ENCODE results near the gene UBL4B. TPM values are rescaled to one million over a fixed set of nuclear protein-coding genes. Genes with fewer than 3 reads are reported as not detected.

Gene UBL4B
- total and polyA plus RNA-seq, 8 donors, result not detected

DNA sequence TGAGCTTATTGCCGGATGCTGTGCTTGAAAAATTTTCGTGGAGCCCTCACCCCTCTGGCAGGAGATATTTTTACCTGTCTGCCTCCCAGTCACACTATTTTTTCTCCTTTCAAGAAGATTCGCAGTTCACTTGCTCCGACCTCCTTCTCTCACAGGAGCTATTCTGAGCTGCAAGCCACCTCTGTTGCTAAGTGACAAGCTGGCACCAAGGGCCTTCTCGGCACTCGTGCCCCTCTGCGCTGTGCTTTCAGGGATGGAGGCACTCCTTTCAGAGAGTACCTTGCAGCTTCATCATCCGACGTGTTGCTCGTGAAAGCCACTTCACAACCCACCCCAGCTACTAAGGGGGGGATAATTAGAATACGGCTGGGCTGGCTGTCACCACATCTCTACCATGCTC, 49.6 kb downstream of the UBL4B start:
- ATAC-seq, result peak in 2 of 4 donors; percentile 48 to 59
- no peak overlapping the region for H3K4me3 ChIP-seq
- no peaks in the 10 kb centered on the region for H3K36me3 ChIP-seq
- FAIRE-seq, result no peak
- H3K4me1 ChIP-seq, result no peaks in the 10 kb centered on the region
- TF ChIP-seq, protein P1, sequence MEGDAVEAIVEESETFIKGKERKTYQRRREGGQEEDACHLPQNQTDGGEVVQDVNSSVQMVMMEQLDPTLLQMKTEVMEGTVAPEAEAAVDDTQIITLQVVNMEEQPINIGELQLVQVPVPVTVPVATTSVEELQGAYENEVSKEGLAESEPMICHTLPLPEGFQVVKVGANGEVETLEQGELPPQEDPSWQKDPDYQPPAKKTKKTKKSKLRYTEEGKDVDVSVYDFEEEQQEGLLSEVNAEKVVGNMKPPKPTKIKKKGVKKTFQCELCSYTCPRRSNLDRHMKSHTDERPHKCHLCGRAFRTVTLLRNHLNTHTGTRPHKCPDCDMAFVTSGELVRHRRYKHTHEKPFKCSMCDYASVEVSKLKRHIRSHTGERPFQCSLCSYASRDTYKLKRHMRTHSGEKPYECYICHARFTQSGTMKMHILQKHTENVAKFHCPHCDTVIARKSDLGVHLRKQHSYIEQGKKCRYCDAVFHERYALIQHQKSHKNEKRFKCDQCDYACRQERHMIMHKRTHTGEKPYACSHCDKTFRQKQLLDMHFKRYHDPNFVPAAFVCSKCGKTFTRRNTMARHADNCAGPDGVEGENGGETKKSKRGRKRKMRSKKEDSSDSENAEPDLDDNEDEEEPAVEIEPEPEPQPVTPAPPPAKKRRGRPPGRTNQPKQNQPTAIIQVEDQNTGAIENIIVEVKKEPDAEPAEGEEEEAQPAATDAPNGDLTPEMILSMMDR (IDR thresholded peaks at IDR 0.05), result no peak
- DNase-seq, result no peak
- no peaks in the 10 kb centered on the region for H3K9me3 ChIP-seq
- intact Hi-C loops (cut with DNase I), result no loop called here
- H3K27ac ChIP-seq, result no peak overlapping the region
- WGBS, 2 donors, result 73 to 74% methylated on average over 11 of the region's 11 CpGs
- no peaks in the 10 kb centered on the region for H3K27me3 ChIP-seq

Other genes with a start within 250 kb of the UBL4B start
- 10 to 100 TPM in 4 of 6 donors, 1 to 10 TPM in 2; 6.7 to 38.3 (median 13.4) TPM for gene CSF1, start 201.6 kb upstream of the UBL4B start, total RNA-seq
- gene CSF1, start 201.6 kb upstream of the UBL4B start, polyA plus RNA-seq, result 10 to 100 TPM; 15.5 to 16.5 TPM
- gene AHCYL1, start 127.7 kb upstream of the UBL4B start, total RNA-seq, result 10 to 100 TPM; 44.5 to 85.5 (median 50.1) TPM
- gene AHCYL1, start 127.7 kb upstream of the UBL4B start, polyA plus RNA-seq, result 10 to 100 TPM; 29.8 to 55.1 TPM
- gene STRIP1, start 77.8 kb upstream of the UBL4B start, total RNA-seq, result 10 to 100 TPM; 10.7 to 24.9 (median 13.1) TPM
- gene STRIP1, start 77.8 kb upstream of the UBL4B start, polyA plus RNA-seq, result 10 to 100 TPM; 15.9 to 20.4 TPM
- not detected for gene ALX3, start 41.8 kb upstream of the UBL4B start, total RNA-seq
- gene ALX3, start 41.8 kb upstream of the UBL4B start, polyA plus RNA-seq, result under 1 TPM in 1 of 2 donors, not detected in 1; 0.35 TPM
- 1 to 10 TPM in 2 of 6 donors, under 1 TPM in 4; 0.31 to 2.4 (median 0.67) TPM for gene SLC6A17, start 38.1 kb downstream of the UBL4B start, total RNA-seq
- 1 to 10 TPM; 2.1 to 7.1 TPM for gene SLC6A17, start 38.1 kb downstream of the UBL4B start, polyA plus RNA-seq
- 10 to 100 TPM in 3 of 6 donors, 1 to 10 TPM in 3; 7.8 to 18.6 (median 10.5) TPM for gene KCNC4, start 97.9 kb downstream of the UBL4B start, total RNA-seq
- gene KCNC4, start 97.9 kb downstream of the UBL4B start, polyA plus RNA-seq, result 1 to 10 TPM; 5.4 to 5.8 TPM
- gene RBM15, start 226.9 kb downstream of the UBL4B start, total RNA-seq, result 10 to 100 TPM in 1 of 6 donors, 1 to 10 TPM in 5; 6.9 to 14.2 (median 8.5) TPM
- 1 to 10 TPM; 1.6 to 6.6 TPM for gene RBM15, start 226.9 kb downstream of the UBL4B start, polyA plus RNA-seq

All from pancreas (tissue), 10 donors.